K562 treated with DMSO at 1 percent for 12 hours (cell line): ENCODE measurements around the gene OTULIN. TPM values are rescaled to one million over a fixed set of nuclear protein-coding genes. Genes with fewer than 3 reads are reported as not detected.

Experiments
- total RNA-seq: library from RNA; unstranded; fragments of 300-600 nt; gene quantifications from 2 replicates; pipeline ENCODE4 v1.2.3, GENCODE V29; 2022; ENCODE audit not compliant: insufficient read depth

OTULIN gene
- total RNA-seq = 3.7 and 15.8 TPM in 2 replicates

GRCh38 chr5:14664270-14665100 is at the start of gene OTULIN:
Gene OTULIN, plus strand, starts transcription at chr5:14664718. Its CDS starts 108 bp downstream, at chr5:14664826.

Other genes with a start within 250 kb of the OTULIN start
- gene OTULINL, start 82.9 kb upstream of the OTULIN start, total RNA-seq = not detected in 2 replicates
- gene ANKH, start 207.1 kb downstream of the OTULIN start, total RNA-seq = 2.4 and 7.9 TPM in 2 replicates